Measurements from ENCODE around the gene FAM3A.

DNA sequence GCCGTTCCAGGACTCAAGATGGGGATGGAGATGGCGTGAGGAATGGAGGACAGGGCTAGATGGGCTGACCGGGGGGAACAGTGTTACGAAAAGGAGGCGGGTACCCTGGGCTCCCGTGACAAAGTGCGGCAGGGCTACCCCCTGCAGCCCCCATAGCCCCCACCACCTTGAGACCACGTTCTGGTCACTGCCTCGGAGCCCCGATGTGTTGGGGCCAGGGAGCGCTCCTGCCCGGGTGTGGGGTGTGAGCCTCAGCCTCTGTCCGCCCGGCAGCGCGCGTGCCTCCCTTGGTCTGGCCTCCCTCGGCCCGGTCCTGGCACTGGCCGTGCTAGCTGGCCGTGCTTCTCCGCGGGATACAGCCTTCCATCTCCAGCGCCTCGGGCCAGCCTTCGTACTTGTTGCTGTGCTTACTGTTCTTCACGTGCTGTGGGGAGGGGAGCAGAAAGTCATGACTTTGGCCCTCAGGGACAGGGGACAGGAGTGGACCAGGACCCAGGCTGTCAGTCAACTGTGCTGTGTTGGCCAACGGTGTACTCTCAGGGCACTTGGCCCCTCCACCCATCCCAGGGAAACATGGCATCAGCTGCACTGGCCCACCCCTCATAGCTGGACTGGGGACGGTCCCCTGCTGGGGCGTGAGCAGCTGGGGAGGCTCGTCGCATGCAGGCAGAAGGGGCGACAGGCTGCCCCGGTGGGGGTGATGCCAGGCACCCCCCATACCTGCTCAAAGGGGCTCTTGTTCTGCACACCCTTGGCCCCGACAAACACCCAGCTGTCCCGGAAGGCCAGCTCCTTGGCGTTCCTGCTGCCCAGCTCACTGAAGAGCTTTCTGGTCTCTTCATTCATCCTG is 9.3 kb downstream of the FAM3A start:
- TF ChIP-seq, protein P1, sequence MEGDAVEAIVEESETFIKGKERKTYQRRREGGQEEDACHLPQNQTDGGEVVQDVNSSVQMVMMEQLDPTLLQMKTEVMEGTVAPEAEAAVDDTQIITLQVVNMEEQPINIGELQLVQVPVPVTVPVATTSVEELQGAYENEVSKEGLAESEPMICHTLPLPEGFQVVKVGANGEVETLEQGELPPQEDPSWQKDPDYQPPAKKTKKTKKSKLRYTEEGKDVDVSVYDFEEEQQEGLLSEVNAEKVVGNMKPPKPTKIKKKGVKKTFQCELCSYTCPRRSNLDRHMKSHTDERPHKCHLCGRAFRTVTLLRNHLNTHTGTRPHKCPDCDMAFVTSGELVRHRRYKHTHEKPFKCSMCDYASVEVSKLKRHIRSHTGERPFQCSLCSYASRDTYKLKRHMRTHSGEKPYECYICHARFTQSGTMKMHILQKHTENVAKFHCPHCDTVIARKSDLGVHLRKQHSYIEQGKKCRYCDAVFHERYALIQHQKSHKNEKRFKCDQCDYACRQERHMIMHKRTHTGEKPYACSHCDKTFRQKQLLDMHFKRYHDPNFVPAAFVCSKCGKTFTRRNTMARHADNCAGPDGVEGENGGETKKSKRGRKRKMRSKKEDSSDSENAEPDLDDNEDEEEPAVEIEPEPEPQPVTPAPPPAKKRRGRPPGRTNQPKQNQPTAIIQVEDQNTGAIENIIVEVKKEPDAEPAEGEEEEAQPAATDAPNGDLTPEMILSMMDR (IDR thresholded peaks at IDR 0.05): no peak
- no peak for TF ChIP-seq POLR2A (IDR thresholded peaks at IDR 0.05)

Measured in testis (tissue), 2 donors.